Measurements from ENCODE around the gene GCHFR.

DNA sequence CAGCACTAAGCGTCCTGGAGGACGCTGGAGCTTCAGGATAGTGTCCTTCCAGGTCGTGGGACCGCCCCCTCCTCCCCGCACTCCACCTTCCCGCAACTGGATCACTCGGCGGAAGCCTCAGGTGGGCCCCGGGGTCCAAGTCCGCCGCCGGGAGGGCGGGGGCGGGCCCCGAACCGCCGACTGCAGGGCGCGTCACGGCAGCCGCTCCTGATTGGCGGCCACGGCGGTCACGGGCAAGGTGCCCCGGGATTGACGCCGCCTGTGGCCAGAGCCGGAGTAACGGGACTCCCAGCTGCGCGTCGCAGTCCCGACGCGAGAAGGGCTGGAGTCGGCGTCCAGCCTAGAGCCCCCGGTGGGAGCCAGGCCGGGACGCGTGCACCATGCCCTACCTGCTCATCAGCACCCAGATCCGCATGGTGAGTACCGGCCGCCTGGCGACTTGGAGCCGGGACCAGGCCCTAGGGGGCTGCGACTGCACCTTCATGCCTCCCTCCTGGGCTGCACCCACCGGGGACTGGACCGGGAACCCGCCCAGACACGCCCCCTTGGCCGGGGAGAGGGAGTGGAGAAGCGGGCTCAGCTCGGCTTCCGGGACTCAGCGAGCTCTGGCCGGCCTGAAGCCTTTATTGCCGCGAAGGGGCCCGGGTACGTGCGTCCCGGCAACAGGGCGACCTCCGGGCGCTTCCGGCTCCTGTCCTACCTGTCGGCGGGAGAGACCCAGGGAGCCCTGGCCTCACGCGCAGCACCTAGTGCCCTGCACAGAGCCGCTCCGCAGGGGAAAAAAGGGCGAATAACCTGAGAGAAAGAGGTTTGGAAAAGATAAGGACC is at the start of gene GCHFR:
- TF ChIP-seq CTCF (IDR thresholded peaks at IDR 0.05) (peak; percentile 18 to 43 (median 22)), POLR2AphosphoS5 (IDR thresholded peaks at IDR 0.05) (peak; percentile 66 to 74), POLR2A (IDR thresholded peaks at IDR 0.05; ENCODE audit: low read depth) (no peak), EP300 (IDR thresholded peaks at IDR 0.05) (no peak)

All from esophagus muscularis mucosa (tissue), 4 donors.